SIG-M5 (cell line): ENCODE data around the gene SIPA1L2.
A peak's percentile ranks its signal among the peaks of the same experiment; 100 is the strongest.
"Not testable (repeated sequence)": the region's sequence is repeated elsewhere in the genome, so short reads cannot be mapped to it uniquely, and the experiment has no call there.

Experiments
- DNase-seq: peaks from one replicate; lab custom pipeline; 2025; lab: John Stamatoyannopoulos, UW

Gene SIPA1L2

DNA sequence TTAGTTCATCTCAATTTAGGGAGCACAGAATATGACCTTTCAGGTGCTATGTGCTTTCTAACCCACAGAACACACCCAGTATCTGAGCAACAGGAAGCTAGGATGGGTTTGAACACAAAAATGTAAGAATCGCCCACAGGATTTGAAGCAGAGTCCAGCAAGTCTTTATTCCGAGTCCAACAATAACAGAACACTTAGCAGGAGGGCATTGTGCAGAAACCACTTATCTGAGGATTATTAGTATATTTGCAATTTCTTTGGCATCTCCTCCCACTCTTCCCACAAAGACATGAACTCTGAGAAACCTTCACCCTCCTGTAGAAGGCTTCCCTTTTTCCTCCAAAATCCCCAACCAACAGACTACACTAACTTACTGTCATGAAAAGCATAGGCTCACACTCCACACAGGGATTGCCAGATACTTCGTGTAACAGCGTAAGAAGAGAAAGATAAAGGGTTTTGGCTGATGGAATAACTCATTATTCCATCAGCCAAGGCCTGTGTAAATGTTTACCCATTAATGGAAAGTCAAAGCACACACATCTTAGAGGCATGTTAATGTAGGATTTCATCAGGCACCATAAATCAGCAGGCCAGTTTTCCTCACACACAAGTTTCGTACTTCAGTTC lies 16.1 kb downstream of the SIPA1L2 start:
- DNase-seq, result no peak

DNA sequence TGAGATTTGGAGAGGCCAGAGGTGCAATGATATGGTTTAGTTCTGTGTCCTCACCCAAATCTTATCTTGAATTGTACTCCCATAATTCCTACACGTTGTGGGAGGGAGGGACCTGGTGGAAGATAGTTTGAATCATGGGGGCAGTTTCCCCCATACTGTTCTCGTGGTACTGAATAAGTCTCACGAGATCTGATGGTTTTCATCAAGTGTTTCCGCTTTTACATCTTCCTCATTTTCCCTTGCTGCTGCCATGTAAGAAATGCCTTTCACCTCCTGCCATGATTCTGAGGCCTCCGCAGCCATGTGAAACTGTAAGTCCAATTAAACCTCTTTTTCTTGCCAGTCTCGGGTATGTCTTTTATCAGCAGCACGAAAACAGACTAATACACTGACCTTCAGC lies 17.1 kb downstream of the SIPA1L2 start:
- DNase-seq, result not testable (repeated sequence)

- no peak for DNase-seq
Observed at GRCh38 chr1:232611834-232612233, 18.1 kb downstream of the SIPA1L2 start.

- DNase-seq, result peak; percentile 61
Observed at GRCh38 chr1:232610902-232611745, 18.8 kb downstream of the SIPA1L2 start.

DNA sequence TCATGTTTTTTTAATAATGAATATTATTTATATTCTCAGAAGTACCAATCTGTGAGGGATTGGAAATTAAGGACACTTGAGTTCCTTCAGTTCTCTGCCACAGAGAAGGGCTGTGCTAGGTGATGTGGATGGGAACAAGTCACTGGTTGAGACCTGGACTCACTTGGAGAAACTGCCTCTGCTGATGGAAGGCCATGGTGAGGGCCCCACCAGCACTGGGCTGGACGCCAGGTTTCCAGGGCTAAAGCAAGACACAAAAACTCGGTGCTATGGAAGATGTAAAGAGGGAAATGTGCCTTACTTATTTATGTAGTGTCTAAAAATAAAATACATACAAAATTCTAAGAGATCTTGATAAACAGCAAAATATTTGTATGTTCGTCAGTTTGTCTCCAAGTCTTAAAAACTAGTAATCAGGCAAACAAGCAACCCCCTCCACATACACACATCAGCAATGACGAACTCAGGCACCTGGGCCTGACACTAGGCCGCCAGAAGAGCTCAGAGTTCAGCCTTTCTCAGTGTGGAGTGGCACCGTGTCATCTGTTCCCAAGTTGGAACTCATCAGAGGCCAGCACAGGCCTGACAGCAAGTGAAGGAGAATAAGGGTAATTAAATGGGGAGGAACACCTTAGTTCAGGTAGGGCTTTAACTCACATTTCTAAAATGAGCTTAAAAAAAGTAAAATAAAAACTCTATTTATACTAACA lies 19.6 kb downstream of the SIPA1L2 start:
- DNase-seq, result no peak

GRCh38 chr1:232608427-232608826 lies 21.5 kb downstream of the SIPA1L2 start:
- DNase-seq, result no peak

GRCh38 chr1:232602622-232603021 lies 27.3 kb downstream of the SIPA1L2 start:
- DNase-seq, result no peak

DNA sequence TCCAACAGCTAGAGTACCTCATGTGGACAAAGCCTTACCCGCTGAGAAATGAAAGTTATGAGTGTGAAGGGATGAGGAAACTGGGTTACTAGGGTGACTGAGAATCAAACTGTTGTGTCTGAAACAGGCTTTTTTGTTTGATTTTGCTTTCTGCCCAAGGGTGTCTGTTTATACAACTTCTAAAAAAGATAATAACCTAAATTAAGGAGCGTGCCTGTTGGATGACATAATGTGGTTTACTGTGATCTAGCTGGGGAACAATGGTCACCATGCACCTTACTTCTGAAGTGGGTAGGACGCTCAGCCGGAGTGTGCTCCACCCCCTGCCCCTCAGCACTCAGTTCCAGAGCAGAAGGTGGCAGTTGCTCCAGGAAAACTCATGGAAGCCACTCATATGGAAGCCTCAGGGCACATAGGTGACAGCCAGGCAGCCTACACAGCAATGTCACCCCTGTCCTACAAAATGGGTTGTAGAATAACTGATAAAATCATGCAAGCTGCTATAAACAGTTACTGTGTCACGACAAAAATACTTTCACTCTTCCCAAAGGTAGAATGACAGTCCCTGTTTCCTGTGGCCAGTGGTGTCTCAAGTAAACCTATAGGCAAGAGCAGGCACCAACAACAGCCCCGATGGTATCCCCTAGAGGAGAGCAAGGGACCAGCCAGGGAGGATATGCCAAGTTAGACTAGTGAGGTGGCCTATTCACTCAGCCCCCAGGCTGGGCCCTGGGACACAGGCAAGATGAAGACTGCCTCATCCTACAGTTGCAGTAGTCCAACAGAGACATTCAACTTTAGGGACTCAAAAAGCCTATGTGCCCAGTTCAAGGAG lies 29.3 kb downstream of the SIPA1L2 start:
- DNase-seq, result no peak

DNA sequence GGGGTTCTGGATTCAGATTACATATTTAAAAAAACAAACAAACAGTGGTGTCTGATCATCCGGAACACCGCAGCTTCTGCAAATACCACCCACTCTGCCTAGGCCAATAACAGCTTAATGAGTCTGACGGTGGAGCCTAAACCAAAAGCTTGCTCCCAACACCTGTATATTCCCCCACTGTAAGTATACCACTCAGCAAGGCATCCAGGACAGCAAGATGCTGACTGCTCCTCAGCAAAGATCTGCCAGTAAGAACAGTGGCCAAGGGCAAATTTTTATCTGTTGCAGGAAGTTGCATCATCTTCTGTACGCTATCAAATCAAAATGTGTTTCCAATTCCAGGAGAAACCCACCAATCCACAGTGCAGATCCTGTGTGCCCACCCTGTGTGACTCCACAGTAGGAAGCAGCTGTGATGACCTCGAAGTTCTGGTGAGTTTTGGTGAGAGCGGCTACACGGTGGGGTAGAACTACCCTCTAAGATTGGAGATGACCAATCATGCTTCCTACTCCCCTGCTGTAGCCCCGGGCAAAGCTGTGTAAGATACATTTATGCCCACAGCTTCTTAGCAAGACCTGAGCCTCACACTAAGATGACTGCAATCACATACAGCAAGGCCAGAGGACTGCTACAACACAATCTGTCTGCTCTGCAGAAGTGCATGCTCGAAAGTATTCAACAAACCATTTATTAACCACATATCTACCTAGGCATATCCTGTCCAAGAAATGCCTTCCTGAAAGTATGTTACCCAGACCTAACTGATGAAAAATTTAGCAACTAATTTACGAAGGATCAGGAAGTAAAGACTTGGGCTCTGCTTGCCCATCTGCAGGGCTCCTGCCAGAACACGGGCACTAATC lies 30.5 kb downstream of the SIPA1L2 start:
- no peak for DNase-seq

GRCh38 chr1:232598837-232599177 lies 31.1 kb downstream of the SIPA1L2 start:
- no peak for DNase-seq

DNA sequence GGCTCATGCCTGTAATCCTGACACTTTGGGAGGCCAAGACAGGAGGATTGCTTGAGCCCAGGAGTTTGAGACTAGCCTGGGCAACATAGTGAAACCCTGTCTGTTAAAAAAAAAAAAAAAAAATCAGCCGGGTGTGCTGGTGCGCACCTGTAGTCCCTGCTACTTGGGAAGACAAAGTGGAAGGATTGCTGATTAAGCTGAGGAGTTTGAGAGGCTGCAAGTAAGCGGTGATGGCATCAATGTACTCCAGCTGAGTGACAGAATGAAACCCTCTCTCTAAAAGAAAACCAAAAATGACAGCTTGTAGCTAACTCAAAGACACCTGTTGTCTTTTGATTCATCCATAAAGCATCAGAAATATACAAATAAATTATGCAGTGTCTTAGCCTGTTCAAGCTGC lies 31.8 kb downstream of the SIPA1L2 start:
- no peak for DNase-seq

DNA sequence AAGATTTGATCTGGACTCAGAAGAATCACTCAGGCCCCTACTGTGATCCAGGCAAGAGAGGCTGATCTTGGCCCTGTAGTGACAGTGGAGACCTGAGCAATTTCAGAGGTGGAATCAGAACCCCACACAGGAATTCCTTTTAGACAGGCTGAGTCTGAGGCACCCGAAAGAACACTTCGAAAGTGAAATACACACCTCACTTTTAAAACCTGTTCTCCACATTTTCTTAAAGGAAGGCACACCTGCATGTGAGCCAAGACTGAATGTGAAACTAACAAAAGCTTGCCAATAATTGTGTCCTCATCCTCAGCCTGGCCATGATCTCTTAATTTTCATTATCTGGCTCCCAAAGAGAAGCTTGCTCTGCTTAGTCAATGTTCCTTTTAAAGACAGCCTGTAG lies 32.2 kb downstream of the SIPA1L2 start:
- DNase-seq, result no peak

DNA sequence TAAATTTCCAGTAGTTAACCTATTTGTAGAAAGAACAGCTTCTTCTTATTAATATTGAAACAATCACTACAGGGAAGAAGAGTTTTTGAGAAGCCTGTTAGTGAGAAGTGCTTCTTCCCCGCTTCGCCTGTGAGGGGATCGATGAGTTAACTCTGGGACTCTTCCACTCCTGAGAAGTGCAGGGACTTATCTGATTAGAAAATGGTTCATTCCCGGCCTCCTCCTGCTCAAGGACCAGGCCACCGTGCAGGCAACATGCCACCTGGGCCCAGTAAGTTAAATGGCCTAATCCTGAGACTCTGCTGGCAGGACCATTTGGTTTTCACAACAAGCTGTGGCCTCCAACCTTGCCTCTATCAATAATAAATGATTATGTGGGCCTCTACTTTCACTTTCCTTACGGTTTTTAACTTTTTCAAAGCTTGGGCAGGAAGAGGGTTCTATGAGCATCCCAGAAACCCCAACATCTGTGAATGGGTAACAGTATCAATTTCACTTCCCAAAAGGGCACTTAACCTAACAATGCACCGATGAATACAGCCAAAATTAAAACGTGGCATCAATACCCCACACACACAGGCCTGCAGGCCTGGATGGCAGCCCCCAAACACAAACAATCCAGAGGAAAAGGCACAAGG lies 33.1 kb downstream of the SIPA1L2 start:
- DNase-seq, result no peak

DNA sequence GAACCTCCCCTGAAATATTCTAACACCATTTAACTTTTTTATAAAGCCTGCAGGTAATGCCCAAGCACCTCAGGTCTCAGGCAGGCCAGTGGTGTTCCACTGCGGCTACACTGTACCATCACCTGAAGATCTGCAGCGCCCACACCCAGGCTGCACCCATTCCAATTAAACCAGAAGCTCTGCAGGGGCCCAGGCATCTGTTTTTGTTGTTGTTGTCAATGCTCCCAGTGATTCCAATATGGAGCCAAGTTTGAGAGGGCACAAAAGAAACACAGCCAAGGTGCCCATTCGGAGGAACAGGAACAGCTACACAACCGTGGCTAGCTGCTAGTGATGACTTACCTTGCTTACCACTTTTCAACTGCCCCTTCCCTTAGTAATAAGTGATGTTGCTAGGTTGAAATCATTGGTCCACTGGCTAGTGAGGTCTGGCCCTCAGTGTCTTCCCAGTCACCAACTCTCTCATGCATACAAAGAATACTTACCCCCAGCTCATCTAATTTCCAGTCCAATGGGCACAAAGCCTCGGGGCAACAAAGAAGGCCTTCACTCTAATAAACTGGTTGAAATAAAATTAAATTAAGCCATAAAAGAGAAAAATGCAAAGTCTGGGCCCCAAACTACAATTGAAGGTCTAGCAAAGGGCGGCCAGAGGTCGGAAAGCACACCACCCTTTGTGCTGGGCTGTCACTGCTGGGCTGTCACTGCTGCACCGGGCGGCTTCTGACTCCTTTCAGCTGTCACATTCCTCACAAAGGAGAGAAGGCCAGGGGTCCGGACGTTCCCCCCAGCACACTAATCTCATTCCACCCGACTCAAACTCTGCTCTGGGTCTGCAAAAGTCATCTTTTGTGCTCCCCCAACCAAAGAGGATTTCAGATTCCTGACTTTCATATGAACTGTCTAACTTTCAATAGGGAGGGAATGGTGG lies 34.9 kb downstream of the SIPA1L2 start:
- DNase-seq, result no peak

DNA sequence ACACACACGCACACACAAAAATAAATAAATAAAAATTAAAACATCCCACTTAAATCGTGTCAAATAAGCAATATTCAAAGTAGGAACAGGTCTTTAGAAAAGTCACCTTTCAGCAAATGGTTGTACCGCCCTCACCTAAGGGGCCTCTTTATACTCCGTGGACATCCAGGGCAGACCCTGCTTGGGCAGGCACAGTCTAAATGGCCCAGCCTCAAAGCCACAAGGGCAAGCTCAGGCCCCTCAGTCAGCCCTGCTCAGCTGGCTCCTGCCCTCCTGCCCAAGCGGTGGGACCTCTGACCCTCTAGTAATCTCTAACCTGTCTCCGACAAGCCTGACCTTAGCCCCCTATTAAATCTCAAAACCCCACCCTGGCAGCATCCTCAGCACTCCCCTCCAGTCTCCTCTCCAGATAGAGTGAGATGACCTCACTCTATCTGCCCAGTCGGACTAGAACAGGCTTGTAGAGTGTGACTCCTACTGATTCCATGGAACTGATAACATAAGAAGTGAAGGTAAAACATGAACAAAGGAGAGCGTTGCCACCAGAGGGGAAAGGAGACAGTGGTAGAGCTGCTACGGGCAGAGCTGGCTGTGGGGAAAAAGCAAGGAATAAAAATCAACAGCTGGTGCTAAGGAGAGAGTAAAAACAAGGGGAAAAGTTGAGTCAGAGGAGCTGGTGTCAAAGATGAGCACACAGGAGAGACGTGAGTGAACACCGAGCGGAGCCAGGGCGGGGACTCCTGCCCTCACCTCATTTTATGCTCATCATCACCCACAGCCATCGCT lies 36.0 kb downstream of the SIPA1L2 start:
- no peak for DNase-seq

DNA sequence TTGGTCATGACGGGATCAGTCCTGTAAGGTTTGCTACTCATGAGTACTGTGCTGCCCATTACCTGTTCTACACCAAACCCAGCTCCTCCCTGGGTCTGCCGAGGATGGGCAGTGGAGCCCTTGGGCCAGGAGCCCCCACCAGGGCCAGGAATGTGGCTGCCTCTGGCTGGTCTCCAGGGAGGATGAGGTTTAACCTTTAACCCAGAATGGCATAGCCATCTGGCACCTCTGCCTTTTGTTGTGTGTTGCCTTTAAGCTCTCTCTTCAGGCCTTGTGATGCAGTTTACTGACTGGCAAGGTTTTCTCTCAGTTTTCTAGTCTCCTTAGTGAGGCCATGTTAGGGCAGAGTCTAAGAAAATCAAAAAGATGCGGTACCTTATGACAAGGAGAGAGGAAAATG lies 38.6 kb downstream of the SIPA1L2 start:
- no peak for DNase-seq

DNA sequence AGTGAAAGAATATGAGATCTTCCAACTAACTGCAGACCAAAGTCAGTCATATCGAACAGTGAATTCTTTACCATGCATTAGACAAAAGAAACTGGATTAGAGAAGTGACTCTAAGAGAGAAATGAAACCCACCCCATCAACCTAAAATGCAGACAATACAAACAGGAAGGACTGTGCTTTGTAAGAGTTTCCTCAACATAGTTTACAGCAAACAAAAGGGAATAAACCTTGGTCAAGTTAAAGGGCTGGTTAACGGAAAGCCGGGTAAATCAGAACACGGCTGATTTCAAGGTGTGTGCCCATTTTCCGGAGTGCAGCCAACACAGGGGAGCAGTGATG lies 39.2 kb downstream of the SIPA1L2 start:
- DNase-seq, result no peak

DNA sequence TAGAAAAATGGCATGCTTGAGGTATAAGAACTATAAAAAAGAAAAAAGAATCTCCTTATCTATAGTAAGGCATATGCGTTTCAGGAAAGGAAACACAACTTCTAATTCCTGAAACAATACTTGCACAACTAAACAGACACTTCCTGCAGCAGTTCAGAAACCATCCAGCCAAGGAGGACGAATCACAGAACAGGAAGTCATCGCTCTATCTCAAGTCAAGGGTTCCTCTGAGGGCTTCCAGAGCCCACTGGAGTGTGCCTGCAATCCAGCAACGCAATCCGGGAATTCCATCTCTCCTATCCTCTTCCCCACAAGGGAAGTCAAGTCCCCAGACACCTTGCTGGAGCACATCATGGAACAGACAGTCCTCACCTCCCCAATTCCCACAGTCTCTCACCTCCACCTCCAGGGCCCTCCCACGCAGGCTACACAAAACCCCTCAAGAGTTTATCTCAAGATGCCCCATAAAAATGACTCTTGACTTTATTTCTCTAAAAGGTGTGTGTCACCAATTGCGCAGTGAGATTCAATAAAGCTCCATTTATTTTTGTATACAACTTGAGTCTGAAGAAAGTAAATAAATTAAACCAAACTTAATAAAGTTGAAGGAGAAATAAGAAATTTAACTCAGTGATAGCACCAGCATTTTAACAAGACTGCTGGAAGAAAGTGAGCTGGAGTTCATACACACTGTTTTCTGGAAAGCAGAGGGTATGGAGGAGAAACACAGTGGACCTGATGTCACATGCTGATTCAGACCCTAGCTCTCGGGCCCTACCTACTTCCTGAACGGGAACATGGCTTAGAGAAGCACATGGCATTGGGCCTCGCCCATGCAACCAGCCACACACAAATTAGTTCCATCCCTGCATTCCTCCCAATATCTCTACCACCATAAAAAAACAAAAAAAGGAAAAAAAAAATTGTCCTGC lies 39.9 kb downstream of the SIPA1L2 start:
- no peak for DNase-seq
